ENCODE measurements around the gene UPF2.

UPF2 gene

DNA sequence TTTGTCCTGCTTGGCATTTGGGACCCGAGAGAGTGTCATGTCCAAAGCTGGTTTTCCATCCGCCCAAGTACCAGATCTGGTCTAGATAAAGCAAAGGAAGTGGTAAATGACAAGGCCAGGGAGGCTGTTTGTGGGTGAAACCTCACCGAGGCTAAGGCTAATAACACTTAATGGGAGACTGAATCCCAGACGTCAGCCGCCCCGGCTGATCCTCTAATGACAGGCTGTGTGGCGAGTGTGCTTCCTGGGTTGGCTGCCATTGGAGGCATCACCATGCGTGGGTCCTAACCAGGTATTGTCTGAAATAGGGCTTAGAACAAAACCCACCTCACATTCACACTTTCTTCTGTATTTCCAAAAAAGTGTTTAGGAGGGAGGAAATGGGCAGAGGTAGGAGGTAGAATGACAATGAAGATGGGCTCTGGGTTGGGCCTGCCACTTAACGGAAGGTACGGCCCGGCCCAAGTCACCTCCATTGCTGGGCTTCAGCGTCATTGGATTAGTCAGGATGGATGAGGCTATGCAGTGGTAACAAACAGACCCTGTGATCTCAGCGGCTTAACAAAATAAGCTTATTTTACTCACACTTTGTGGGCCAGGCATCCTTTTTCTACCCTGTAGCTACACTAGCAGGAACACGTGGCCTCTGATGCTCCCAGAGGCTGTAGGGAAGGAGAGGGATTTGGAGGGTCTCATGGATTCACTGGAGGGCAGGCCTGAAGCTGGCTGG, 159.8 kb downstream of the UPF2 start:
- DNase-seq: no peak

DNA sequence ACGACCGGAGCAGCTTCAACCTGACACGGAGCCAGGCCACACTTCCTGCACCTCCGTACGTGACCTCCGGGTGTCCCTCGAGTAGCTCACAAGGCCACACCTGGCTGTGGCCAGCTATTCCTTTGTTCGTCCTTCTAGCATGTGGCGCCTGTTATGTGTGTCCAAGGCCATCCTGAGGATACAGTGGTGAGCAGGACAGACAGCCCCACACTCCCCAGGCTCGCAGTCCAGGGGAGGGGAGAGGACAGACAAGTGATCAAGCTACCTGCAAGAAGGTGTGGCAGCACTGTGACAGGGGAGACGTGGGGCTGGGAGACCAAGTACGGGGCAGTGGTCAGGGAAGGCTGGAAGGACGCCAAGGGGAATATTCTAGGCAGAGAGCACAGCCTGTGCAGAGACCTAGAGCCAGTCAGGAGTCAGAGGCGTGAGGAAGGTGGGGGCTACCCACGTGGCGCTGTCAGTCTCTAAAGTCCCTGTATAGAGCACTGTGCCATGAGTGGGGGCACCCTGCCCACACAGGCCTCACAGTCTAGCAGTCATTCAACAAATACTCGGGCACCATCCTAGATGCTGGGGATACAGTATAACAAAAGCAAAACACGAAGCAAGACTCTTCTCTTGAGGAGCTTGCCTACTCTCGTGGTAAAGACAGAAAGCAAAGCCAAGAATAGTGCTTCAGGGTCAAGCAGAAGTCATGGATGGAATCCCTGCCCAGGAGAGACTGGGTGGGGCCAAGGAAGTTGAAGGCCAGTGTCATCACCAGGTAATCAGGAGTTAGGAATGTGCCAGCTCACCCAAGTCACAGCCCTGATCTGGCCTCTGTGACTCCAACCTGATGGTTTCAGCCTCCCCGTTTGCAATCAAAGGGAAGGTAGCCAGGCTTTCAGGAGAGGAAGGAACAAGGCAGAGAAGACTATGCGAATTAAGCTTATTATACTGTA, 160.9 kb downstream of the UPF2 start:
- DNase-seq: no peak

DNA sequence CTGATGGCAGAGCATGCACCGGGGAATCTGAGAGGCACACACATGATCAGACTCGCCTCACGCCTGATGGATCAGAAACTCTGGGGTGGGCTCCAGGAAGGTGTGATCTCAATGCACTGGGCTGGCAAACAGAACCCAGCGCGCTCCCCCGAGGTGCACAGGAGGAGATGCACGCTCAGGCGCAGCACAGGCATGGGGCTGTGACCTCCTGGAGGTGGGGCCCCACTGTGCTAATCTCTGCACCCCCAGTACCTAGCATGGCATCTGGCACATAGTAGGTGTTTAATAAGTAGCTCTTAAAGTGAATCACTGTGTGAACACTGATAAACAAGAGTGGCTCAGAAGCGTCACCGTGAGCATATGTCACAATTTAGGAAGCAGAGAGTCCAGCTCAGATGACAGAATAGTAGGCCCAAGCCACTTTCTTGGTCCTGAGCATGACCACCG, 161.6 kb downstream of the UPF2 start:
- no peak for DNase-seq

GRCh38 chr10:11880151-11881029, 162.2 kb downstream of the UPF2 start:
- DNase-seq: no peak

DNA sequence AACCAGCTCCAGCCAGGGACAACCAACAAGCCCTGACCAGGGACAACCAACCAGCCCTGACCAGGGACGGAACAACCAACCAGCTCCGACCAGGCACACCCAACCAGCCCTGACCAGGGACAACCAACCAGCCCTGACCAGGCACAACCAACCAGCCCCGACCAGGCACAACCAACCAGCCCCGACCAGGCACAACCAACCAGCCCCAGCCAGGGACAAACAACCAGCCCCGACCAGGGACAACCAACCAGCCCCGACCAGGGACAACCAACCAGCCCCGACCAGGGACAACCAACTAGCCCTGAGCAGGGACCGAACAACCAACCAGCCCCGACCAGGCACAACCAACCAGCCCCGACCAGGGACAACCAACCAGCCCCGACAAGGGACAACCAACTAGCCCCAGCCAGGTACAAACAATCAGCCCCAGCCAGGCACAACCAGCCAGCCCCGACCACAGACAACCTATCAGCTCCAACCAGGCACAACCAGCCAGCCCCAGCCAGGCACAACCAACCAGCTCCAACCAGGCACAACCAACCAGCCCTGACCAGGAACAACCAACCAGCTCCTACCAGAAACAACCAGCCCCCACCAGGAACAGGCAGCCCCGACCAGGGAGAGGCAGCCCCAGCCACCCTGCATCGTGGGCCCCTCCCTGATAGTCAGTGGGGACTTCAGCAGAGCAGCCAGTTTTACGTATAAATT, 163.1 kb downstream of the UPF2 start:
- no peak for DNase-seq

DNA sequence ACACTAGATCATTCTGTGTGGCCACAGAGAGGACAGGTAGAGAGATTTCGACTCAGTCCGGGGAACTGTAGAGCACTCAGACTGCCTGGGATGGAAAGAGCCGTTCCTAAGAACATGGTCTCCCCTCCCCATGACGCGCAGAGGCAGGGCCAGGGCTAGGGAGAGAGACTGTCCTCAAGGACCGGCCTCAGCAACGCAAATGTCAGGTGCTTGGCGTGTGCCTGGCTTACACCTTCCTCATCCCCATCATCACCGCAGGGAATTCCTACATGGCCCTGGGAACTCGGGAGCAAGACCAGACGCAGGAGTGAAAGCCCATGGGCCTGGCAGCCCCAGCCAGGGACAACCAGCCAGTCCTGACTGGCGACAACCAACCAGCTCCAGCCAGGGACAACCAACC, 163.8 kb downstream of the UPF2 start:
- DNase-seq: no peak

DNA sequence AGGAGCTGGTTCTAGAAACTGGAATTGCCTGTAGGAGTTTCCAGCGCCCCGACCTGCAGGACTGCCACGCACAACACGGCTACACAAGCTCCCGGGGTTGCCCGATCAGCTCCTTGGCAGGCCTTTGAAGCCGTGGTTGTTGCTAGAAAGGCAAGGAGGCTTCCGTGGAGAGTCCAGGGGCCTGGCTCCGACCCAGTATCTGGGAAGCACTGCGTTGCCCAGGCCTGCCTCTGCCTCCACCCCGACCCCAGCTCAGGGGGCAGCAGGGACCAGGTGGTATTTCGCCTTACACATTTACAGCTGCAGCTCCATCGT, 165.1 kb downstream of the UPF2 start:
- no peak for DNase-seq

DNA sequence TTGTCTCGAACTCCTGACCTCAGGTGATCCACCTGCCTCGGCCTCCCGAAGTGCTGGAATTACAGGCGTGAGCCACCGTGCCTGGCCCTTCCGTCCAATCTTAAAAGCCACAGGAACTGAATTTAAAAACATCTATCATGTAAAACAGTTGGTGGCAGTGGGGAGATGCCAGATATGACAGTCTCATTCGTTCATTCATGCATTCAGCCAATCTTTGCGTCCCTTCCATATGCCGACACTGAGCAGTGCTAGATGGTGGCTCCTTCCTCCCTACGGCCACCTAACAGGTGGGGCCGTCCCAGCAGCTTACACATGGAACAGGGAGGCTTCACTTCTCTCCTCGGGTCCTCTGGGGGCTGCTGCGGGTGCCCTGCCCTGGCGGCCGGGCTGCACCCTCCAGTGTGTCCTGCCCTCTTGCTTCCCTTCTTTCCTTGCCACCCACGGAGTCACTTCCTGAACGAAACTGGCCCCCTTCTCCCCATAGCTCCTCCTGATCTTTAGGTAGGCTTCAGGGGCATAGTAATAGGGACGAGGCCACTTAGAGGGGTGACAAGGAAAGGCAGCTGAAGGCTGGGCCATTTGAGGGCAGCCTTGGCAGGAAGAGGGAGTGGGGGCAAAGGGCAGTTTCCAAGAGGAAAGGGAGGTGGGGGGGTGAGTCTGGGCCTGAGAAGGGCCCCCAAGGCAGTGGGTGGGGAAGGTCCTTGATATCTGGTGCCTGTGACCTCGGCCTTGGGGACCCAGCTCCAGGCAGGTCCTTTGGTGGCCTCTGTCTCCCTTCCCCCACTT, 165.6 kb downstream of the UPF2 start:
- no peak for DNase-seq

- no peak for DNase-seq
These were observed 166.3 kb downstream of the UPF2 start for GRCh38 chr10:11876324-11876723.

GRCh38 chr10:11875494-11876281, 166.9 kb downstream of the UPF2 start:
- no peak for DNase-seq

GRCh38 chr10:11874568-11875493, 167.8 kb downstream of the UPF2 start:
- DNase-seq: peak; percentile 18 to 19

DNA sequence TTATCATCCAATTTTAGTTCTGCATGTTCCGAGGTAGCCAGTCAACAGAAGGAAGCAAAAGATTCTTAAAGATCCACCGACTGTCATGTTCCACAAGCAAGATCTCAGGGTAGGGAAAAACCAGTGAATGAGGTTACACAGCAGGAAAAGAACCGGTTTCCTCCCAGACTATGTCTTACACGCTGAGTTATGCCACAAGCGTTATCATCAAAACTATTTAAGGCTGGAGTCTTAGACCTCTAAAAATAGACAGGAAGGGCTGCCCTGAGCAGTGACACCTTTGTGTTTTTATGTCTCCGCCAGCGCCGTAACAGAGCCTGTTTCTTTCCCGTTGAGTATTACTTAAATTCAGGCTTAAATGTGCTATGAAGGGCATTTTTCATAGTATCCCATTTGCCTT, 171.1 kb downstream of the UPF2 start:
- DNase-seq: no peak

GRCh38 chr10:11870900-11871400, 171.7 kb downstream of the UPF2 start:
- DNase-seq: no peak

DNA sequence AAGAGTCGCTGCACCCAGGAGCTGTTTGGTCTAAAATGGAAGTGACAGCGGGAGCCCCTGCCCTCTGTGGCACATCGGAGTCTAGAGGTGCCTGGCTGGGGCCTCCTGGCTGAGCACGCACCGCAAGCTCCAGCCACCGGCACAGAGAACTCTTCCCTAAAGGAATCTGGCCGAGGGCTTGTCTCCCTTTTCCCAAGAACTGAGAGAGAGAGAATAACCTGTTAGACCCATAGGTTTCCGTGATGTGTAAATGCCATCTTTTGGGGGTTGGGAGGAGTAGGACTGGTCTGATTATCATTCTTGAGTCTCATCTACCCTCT, 172.2 kb downstream of the UPF2 start:
- no peak for DNase-seq
